Activated T-cell treated with anti-CD3 and anti-CD28 coated beads for 1 hour (primary cell): ENCODE results near the gene YPEL2.

Source experiments
- DNase-seq: peaks from one replicate; pipeline ENCODE4 v3.0.0-alpha.2; 2020; ENCODE audit warnings: low read depth

The YPEL2 gene

DNA sequence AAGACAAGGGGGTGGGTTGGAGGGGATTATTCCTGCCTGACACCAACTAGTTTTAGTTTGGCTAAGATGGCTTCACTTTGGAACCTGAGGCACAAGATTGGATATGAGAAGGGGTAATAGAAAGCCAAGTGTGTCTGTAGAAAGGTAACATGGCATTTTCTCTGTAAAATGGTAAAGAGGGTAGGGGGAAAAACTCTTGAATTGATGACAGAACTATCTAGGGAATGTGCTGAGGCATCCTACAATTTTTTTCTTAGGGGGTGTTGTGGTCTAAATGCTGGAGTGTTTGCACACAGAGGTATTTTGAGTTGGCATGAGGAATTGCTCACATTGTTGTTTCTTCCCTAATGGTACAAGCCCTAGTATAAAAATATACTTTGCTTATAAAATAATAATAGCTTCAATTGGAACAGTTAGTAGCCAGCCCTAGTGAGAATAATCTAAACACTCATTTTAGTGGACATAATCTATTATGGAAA is 25.8 kb downstream of the YPEL2 start:
- DNase-seq = no peak

DNA sequence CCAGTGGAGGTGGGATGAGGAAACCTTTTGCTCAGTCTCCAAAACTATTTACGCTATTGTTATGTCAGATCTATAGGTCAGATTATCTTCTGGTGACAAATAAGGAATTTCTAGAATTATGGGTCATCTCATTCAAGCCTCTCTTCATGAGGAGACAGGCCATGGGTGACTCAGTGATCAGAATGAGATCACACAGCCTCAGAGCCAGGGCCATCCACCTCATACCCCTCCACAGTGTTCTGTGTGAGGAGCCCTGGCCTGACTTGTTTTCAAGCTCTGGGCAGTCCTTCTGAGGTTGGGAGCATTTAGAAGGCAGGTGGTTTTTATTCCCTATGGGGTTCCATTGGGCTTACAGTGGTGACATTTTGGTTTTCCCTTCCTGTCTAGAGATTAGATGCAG is 26.5 kb downstream of the YPEL2 start:
- no peak for DNase-seq

GRCh38 chr17:59361386-59361785 is 29.9 kb downstream of the YPEL2 start:
- DNase-seq = no peak

DNA sequence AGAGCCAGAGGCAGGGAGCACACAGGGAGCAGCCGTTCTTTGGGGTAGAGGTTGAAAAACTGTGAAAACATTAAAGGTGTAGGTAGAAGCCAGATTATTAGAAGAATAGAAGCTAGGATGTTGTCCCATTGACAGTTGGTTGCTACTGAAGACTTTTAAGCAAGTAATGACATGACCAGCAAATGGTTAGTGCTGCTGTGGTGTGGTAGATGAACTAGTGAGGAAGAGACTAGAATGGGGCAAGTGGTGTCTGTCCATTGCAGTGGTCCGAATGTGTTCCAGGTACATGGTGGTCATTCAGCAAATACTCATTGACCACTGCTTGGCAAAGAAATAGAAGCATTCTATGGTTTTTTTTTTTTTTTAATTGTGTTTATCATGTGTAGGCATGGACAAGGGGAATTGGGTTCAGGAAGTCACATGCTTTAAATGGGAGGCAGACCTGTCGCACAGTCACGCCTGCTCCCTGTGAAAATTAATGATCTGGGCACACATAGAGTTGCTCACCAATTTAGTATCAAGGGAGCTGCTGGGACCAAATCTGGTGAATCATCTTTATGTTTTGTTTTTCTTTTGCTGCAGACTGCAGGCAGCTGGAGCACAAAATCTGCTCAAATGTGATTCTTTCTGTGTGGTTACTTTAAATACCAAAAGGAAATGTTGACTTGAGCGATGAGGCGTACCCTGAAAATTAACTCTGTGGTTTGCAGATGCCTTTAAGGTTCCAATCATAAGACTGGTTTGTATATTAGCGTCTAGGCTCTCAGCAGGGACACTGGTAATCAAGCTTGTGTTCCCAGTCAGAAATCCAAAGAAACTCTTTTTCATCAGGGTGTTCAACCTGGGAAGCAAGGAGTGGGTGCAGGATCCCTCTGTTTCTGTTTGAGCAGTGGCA is 30.7 kb downstream of the YPEL2 start:
- no peak for DNase-seq

DNA sequence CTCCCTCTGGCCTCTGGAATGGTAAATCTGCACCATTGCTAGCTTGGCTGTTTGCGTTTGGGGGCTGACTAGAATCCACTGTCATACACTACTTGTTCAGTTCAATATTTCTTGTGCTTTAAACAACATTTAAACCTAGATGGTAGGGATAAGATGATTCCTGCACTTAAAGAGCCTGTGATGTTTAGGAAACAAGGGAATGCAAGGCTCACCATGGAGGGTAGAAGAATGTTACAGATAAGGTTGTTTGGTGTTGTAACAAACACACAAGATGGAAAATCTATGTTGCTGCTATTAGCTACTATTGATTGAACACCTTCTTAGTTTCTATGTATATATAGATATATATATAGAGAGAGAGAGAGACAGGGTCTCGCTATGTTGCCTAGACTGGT is 31.4 kb downstream of the YPEL2 start:
- no peak for DNase-seq

GRCh38 chr17:59365383-59365981 is 34.0 kb downstream of the YPEL2 start:
- no peak for DNase-seq

GRCh38 chr17:59366040-59366757 is 34.7 kb downstream of the YPEL2 start:
- no peak for DNase-seq

DNA sequence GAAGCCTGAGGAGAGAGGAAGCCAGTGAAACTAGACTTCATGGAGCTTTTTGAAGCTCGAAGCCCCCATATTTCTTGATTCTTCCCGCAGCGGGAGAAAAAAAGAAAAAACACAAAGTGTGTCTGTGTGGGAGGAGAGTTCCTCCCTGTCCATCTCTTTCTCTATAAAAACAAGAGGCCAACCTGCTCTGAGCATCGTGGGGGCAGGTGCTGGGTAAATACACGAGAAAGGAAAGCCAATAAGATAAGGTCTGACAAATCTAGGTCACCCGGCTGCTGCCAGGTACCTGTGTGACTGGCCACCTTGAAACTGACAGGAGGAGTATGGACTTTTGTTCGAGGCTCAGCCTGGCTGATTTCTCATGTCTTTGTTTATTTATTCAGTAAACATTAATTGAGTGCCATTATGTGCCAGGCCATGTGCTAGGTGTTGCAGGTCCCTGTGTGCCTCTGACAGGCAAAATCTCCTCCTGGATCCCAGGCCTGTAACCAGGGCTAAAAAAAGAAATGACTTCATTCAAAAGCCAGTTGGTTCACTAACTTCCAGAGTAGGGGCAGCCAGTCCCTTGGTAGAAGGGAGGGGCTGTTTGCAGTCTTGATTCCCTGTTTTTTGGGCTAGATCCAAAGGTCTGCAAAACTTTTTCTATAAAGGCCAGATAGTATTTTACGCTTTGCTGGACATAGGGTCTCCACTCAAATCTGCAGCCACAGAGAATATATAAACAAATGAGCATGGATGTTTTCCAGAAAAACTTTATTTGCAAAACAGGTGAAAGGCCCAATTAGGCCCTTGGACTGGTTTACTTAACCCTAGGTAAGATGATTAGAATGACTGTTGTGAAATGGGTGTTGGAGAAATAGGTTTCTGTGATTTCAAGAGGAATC is 35.6 kb downstream of the YPEL2 start:
- no peak for DNase-seq

DNA sequence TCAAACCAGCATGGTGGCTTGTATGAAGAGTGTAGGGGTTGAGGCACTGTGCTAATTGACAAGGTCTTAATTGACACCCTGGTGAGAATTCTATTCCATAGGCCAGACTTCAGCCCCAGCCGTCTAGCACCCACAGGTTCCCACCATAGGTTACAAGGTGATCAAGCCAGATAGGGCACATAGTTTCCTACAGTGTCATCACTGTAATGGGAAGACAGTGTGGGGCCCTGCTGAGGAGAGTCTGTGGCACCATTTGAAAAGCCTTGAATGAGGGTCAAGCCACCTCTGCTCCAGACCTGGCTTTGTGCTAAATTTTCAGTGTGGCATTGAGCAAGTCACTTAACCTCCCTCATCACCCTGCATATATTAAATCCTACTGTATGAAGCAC is 36.2 kb downstream of the YPEL2 start:
- DNase-seq = no peak

- no peak for DNase-seq
These were observed 36.9 kb downstream of the YPEL2 start for GRCh38 chr17:59368218-59368857.

GRCh38 chr17:59369031-59369975 is 37.8 kb downstream of the YPEL2 start:
- no peak for DNase-seq

DNA sequence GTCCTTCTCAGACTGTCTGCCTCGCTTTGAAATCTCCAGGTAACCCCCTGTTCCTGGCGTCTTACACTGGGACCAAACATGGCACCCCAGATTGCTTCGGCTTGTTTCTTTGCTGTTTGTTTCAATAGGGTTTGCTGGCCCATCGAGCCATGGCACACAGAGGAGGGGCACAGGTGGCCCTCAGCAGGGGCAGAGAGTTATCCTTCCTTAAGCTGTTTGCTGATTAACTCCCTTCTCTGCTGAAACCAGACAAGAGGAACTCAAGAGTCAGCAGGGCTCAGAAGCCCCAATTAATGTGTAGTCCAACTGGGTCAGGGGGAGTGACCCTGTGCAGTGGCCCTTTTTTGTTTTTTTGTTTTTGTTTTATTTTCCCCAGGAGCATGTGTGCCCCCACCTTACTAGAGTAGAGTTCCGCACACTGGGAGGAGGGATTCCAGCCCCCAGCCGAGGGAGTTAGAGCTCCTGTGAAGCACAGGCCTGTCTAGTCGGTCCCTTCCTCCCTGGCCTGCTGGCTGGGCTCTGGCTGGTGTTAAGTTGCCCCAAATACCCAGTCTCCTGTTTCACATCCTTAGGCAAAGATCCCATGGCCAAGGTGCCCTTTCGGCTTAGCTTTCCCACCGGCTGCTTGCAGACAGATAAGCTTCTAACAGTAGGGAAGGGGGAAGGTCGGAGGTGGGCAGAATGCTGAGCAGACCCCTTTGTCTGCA is 39.3 kb downstream of the YPEL2 start:
- DNase-seq = no peak

GRCh38 chr17:59371416-59372100 is 40.1 kb downstream of the YPEL2 start:
- DNase-seq = no peak

DNA sequence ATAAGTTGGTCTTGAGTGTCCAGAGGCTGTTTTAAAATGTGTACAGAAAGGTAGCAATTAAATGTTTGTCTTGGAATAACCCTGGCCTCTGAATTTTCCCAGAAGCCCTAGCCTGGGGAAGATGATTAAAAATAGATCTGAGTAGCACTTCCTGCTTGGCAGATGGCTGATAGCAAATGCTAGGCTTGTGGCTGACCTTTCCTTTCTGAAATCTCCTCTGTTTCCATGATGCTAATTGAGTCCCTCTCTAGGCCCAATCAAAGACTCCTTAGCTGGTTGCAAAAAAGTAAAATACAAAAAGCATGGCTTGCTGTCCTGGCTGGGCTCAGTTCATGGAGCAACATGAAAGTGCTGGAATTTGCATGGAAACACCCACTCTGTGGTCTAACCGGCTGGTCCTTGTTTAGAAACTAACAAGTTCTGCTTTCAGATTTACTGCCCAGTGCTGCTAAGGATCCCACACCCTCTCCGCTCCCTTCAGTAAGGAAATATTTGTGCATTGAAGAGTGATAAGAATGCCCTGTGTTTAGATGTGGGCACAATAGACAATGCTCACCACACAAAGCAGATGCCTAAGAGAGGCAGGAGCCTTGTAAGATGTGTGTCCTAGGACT is 40.8 kb downstream of the YPEL2 start:
- no peak for DNase-seq

DNA sequence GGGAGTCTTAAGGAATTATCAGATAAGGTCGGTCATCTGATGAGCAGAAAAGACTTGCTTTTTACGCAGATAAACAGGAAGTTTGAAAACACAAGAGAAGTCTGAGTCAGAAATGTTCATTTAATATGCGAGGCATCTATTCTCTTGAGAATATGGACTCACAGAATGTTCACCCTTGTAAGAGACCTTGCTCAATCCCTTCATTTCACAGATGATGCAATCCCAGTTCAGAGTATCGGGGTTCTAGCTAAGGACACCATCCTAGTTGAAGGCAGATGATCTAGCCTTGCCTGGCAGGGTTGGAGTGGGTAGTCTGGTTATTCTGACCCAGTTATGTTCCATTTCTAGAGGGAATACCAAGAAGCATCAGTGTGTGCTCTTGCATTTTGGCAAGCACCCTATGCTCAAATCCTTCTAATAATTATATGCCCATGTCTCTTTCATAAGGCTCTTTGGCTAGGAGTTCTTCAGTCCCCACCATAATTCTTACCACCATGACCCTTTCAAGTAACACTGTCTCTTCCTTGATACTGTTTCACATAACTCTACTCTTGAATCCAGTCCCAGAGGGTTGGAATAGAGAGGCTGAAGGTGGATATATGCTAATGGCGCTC is 42.5 kb downstream of the YPEL2 start:
- no peak for DNase-seq

DNA sequence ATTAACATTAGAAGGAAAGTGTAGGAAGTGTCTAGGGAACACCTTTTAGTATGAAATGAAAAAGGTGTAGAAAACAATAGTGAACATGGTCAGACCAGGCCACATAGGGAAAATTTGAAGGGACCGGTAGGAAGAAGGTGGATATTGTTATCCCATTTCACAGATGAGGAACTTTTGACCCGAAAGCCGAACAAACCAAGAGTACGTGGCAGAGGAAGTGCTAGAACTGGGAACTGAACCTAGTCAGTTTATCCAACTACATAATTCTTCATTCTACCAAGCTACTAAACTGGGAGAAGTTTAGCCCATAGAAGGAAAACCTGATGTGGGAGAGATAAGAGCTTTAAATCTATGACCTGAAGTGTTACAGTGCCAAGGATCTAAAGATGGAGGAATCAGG is 43.2 kb downstream of the YPEL2 start:
- DNase-seq = no peak

DNA sequence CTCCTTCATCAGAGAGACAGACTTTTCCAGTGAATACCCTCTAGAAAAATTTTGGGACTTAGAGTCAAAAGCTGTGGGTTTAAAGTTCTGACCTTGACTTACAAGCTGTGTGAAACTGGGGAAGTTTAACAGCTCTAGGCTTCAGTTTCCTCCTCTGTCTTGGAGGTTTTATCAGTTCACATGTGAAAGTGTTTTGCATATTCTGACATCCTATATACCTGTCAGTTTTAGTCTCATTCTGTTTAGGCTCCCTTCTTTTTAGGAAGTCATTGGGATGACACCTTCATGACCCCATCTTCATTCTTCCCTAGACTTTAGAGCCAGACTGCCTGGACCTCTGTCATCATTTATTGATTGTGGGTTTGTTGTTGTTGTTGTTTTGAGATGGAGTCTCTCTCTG is 44.4 kb downstream of the YPEL2 start:
- no peak for DNase-seq

DNA sequence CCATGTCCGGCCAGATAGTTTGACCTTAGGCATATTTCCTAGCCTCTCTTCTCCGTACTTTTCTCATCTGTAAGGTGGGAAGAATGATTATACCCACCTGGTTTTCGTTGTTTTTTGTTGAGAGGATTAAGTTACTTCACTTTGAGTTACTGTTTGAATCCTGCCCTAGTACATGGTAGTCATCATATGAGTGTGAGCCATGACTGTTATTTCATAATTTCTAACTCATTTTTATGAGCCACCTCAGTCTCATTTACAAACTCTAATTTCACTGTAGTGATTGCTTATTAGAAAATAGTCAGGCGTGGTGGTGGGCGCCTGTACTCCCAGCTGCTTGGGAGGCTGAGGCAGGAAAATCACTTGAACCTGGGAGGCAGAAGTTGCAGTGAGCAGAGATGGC is 45.1 kb downstream of the YPEL2 start:
- no peak for DNase-seq
